ENCODE results near the gene VWA3B.

The VWA3B gene

GRCh38 chr2:98153481-98153880, 66.5 kb downstream of the VWA3B start:
- TF ChIP-seq CTCF (IDR thresholded peaks at IDR 0.05), result no peak
- no peak overlapping the region for H3K4me3 ChIP-seq (ENCODE audit: low read depth in 1 of 2, low read length in 1 of 2)
- no peaks in the 10 kb centered on the region for H3K9me3 ChIP-seq

GRCh38 chr2:98155291-98155690, 68.3 kb downstream of the VWA3B start:
- no peak for TF ChIP-seq CTCF (IDR thresholded peaks at IDR 0.05)

More at GRCh38 chr2:98153481-98153880, 66.5 kb downstream of the VWA3B start:
- no peaks in the 10 kb centered on the region for H3K27me3 ChIP-seq
- H3K36me3 ChIP-seq, result no peaks in the 10 kb centered on the region
- H3K27ac ChIP-seq, result no peak overlapping the region
- no peaks in the 10 kb centered on the region for H3K4me1 ChIP-seq (ENCODE audit: control insufficient read depth in 1 of 2, insufficient read depth in 1 of 2, low read depth in 1 of 2, low read length in 1 of 2)

GRCh38 chr2:98155716-98156115, 68.7 kb downstream of the VWA3B start:
- H3K9me3 ChIP-seq, result no peaks in the 10 kb centered on the region
- no peak for TF ChIP-seq CTCF (IDR thresholded peaks at IDR 0.05)
- H3K27ac ChIP-seq, result no peak overlapping the region
- H3K4me3 ChIP-seq (ENCODE audit: low read depth in 1 of 2, low read length in 1 of 2), result no peak overlapping the region
- H3K27me3 ChIP-seq, result no peaks in the 10 kb centered on the region
- H3K36me3 ChIP-seq, result no peaks in the 10 kb centered on the region
- no peaks in the 10 kb centered on the region for H3K4me1 ChIP-seq (ENCODE audit: control insufficient read depth in 1 of 2, insufficient read depth in 1 of 2, low read depth in 1 of 2, low read length in 1 of 2)

More at GRCh38 chr2:98155291-98155690, 68.3 kb downstream of the VWA3B start:
- Histone ChIP-seq H3K27ac (no peak overlapping the region), H3K36me3 (no peaks in the 10 kb centered on the region), H3K9me3 (no peaks in the 10 kb centered on the region), H3K4me3 (ENCODE audit: low read depth in 1 of 2, low read length in 1 of 2) (no peak overlapping the region), H3K27me3 (no peaks in the 10 kb centered on the region), H3K4me1 (ENCODE audit: control insufficient read depth in 1 of 2, insufficient read depth in 1 of 2, low read depth in 1 of 2, low read length in 1 of 2) (no peaks in the 10 kb centered on the region)

- Histone ChIP-seq H3K27me3 (no peaks in the 10 kb centered on the region), H3K4me3 (ENCODE audit: low read depth in 1 of 2, low read length in 1 of 2) (no peak overlapping the region), H3K9me3 (no peaks in the 10 kb centered on the region), H3K4me1 (ENCODE audit: control insufficient read depth in 1 of 2, insufficient read depth in 1 of 2, low read depth in 1 of 2, low read length in 1 of 2) (no peaks in the 10 kb centered on the region), H3K27ac (no peak overlapping the region), H3K36me3 (no peaks in the 10 kb centered on the region)
- TF ChIP-seq CTCF (IDR thresholded peaks at IDR 0.05), result no peak
Observed at GRCh38 chr2:98156304-98156703, 69.3 kb downstream of the VWA3B start.

GRCh38 chr2:98157557-98157956, 70.6 kb downstream of the VWA3B start:
- Histone ChIP-seq H3K27ac (no peak overlapping the region), H3K36me3 (no peaks in the 10 kb centered on the region), H3K4me1 (ENCODE audit: control insufficient read depth in 1 of 2, insufficient read depth in 1 of 2, low read depth in 1 of 2, low read length in 1 of 2) (no peaks in the 10 kb centered on the region), H3K4me3 (ENCODE audit: low read depth in 1 of 2, low read length in 1 of 2) (no peak overlapping the region), H3K9me3 (no peaks in the 10 kb centered on the region), H3K27me3 (no peaks in the 10 kb centered on the region)
- no peak for TF ChIP-seq CTCF (IDR thresholded peaks at IDR 0.05)

- Histone ChIP-seq H3K4me1 (ENCODE audit: control insufficient read depth in 1 of 2, insufficient read depth in 1 of 2, low read depth in 1 of 2, low read length in 1 of 2) (no peaks in the 10 kb centered on the region), H3K4me3 (ENCODE audit: low read depth in 1 of 2, low read length in 1 of 2) (no peak overlapping the region), H3K27me3 (peaks cover 3% of the 10 kb centered on the region), H3K36me3 (no peaks in the 10 kb centered on the region), H3K9me3 (no peaks in the 10 kb centered on the region), H3K27ac (no peak overlapping the region)
- TF ChIP-seq CTCF (IDR thresholded peaks at IDR 0.05), result no peak
Observed at GRCh38 chr2:98158305-98158704, 71.3 kb downstream of the VWA3B start.

Data from neutrophil (primary cell).